22Rv1 (cell line): ENCODE results near the gene TSPAN14.

ENCODE experiments used
- ZFX ChIP-seq: fragments of 450-650 bp; IDR thresholded peaks from 2 replicates; pipeline ENCODE4 v1.6.1; 2017; ENCODE audit warnings: antibody characterized with exemption, borderline replicate concordance
- TF ChIP-seq, protein P1 (sequence below): fragments of 450-650 bp; IDR thresholded peaks from 2 replicates; pipeline ENCODE4 v1.5.1; 2017; ENCODE audit warnings: mild to moderate bottlenecking

- TF ChIP-seq, protein P1, sequence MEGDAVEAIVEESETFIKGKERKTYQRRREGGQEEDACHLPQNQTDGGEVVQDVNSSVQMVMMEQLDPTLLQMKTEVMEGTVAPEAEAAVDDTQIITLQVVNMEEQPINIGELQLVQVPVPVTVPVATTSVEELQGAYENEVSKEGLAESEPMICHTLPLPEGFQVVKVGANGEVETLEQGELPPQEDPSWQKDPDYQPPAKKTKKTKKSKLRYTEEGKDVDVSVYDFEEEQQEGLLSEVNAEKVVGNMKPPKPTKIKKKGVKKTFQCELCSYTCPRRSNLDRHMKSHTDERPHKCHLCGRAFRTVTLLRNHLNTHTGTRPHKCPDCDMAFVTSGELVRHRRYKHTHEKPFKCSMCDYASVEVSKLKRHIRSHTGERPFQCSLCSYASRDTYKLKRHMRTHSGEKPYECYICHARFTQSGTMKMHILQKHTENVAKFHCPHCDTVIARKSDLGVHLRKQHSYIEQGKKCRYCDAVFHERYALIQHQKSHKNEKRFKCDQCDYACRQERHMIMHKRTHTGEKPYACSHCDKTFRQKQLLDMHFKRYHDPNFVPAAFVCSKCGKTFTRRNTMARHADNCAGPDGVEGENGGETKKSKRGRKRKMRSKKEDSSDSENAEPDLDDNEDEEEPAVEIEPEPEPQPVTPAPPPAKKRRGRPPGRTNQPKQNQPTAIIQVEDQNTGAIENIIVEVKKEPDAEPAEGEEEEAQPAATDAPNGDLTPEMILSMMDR: no peak
- TF ChIP-seq ZFX: no peak
These were observed 41.6 kb upstream of the TSPAN14 start for GRCh38 chr10:80412486-80412885.
